ENCODE results near the gene ZNF609.
"Not testable (repeated sequence)": the region's sequence is repeated elsewhere in the genome, so short reads cannot be mapped to it uniquely, and the experiment has no call there.

The ZNF609 gene

GRCh38 chr15:64459066-64459781 lies 1.2 kb upstream of the ZNF609 start:
- no peak for DNase-seq

- peak; percentile 58 for DNase-seq
These were observed 644 bp downstream of the ZNF609 start for GRCh38 chr15:64460724-64461720.

GRCh38 chr15:64461721-64462162 lies 1.4 kb downstream of the ZNF609 start:
- no peak for DNase-seq

- no peak for DNase-seq
These were observed 2.1 kb downstream of the ZNF609 start for GRCh38 chr15:64462492-64462891.

GRCh38 chr15:64464276-64465005 lies 4.1 kb downstream of the ZNF609 start:
- DNase-seq = no peak

- DNase-seq = no peak
These were observed 6.2 kb downstream of the ZNF609 start for GRCh38 chr15:64466408-64467141.

GRCh38 chr15:64472161-64472560 lies 11.8 kb downstream of the ZNF609 start:
- no peak for DNase-seq

GRCh38 chr15:64474846-64475245 lies 14.5 kb downstream of the ZNF609 start:
- DNase-seq = no peak

GRCh38 chr15:64476550-64476949 lies 16.2 kb downstream of the ZNF609 start:
- DNase-seq = no peak

- no peak for DNase-seq
These were observed 18.5 kb downstream of the ZNF609 start for GRCh38 chr15:64478863-64479262.

GRCh38 chr15:64480891-64481290 lies 20.5 kb downstream of the ZNF609 start:
- no peak for DNase-seq

- no peak for DNase-seq
These were observed 23.4 kb downstream of the ZNF609 start for GRCh38 chr15:64483749-64484148.

GRCh38 chr15:64485796-64486195 lies 25.4 kb downstream of the ZNF609 start:
- DNase-seq = no peak

- no peak for DNase-seq
These were observed 30.4 kb downstream of the ZNF609 start for GRCh38 chr15:64490598-64491259.

- no peak for DNase-seq
These were observed 33.3 kb downstream of the ZNF609 start for GRCh38 chr15:64493641-64494040.

- DNase-seq = not testable (repeated sequence)
These were observed 35.6 kb downstream of the ZNF609 start for GRCh38 chr15:64495968-64496367.

GRCh38 chr15:64500695-64501395 lies 40.5 kb downstream of the ZNF609 start:
- no peak for DNase-seq

- no peak for DNase-seq
These were observed 41.0 kb downstream of the ZNF609 start for GRCh38 chr15:64501396-64501715.

- DNase-seq = no peak
These were observed 41.8 kb downstream of the ZNF609 start for GRCh38 chr15:64502151-64502550.

- peak; percentile 40 for DNase-seq
These were observed 42.2 kb downstream of the ZNF609 start for GRCh38 chr15:64502551-64502950.

GRCh38 chr15:64503197-64503596 lies 42.8 kb downstream of the ZNF609 start:
- peak; percentile 31 for DNase-seq

All from MV-4-11 (cell line).